GM21381 (cell line): Measurements from ENCODE around the gene FGF2.
"Not testable (repeated sequence)": the region's sequence is repeated elsewhere in the genome, so short reads cannot be mapped to it uniquely, and the experiment has no call there.

Source experiments
- ATAC-seq: cut with Tn5 transposase; IDR thresholded peaks from one replicate; pipeline ENCODE4 v1.9.1; 2021; ENCODE audit warnings: mild to moderate bottlenecking, moderate library complexity; ENCODE audit not compliant: unreplicated experiment

Gene FGF2

DNA sequence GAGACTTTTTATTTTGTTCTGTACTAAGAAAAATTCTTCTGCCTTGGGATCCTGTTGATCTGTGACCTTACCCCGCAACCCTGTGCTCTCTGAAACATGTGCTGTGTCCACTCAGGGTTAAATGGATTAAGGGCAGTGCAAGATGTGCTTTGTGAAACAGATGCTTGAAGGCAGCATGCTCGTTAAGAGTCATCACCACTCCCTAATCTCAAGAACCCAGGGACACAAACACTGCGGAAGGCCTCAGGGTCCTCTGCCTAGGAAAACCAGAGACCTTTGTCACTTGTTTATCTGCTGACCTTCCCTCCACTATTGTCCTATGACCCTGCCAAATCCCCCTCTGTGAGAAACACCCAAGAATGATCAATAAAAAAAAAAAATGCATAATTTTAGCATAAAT, 13.8 kb upstream of the FGF2 start:
- not testable (repeated sequence) for ATAC-seq

DNA sequence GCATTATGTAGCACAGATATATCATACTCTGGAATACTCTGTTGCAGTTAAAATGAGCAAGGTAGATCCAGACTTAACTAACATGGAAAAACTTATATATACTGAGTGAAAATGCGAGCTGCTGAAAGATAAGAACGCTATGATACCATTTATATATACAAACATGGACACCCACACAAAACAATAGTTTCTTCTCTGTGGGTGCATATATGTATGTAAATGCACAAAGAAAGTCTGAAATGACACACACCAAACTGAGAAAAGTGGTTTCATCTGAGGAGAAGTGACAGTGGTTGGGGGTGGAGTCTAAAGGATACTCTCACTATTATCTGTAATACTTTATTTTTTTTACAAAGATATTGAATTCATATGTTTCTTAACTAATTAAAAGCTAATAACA, 12.2 kb upstream of the FGF2 start:
- ATAC-seq: peak; percentile 99

DNA sequence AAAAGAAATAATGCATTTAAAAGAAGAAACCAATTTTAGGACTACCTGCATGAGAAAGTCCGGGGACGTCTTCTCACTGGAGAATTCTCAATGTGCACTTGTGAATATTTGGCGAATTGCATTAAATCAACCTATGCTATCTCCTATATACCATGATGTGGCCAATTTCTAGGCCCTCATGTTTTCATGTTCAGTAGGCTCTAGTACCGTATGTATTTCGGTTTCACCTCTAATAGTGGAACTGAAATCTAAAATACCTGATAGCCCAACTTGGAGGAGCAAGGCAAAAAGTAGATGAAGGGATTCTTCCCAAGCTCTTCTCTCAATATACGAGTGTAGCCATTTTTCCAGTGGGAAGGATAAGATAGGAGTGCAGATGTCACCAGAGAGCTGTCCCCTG, 11.4 kb upstream of the FGF2 start:
- ATAC-seq: no peak

DNA sequence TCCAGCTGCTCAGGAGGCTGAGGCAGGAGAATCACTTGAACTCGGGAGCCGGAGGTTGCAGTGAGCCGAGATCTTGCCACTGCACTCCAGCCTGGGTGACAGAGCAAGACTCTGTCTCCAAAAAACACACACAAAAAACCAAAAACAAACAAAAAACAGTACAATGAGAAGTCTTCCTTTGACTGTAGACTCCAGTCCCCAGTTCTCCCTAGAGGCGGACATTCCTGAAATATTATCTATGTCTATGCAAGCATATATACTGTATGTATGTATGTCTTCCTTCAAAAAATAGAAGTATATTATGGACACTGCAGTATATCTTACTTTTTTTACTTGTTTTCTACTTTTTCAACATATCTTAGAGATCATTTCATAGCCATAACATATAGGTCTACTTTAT, 10.2 kb upstream of the FGF2 start:
- ATAC-seq: no peak

DNA sequence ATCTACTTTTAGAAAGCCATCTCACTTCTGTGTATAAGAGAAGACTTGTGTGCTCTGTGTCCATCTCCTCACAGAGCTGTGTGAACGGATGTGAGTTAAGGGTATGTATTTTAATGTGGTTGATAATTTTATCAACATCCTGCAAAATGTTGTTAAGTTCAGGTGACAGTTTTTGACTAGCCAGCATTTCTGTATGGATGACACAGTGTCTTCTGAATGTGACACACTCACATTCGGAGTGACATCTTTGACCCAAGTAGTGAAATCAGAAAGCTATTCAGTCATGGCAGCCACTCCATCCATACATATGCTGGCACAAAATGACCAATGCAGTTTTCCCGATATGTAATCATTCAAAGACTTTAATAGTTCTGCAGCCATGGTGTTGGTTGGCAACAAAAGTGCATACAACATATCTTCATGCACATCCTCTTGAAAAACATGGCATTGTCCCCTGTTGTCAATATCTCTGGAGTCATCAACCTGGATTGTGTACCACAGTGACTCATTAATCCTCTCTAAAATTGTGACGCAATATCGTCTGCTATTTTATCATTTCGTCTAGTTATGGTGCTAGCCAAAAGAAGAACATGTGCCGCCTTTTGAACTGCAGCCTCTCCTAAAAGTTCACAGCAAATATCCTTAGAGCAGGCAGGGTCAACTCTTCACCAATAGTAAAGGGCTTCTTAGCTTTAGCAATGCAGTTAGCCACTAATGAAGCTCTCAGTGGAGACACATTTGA, 6.8 kb upstream of the FGF2 start:
- ATAC-seq: no peak

DNA sequence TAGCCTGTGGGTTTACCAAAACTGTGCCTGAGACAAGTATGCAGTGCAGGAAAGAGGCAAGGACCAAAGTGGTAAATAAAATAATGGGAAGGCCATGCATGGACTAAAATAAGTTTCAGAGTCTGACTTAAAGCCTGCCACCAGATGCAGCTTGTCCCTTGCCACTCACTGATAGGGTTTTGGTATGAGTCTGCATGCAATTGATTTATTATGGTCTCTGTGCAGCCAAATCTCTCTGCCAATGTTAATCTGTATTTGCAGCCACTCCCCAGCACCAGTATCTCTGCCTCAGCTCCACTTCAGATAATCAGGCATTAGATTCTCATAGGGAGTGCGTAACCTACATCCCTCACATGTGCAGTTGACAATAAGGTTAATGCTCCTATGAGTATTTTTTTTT, 5.5 kb upstream of the FGF2 start:
- no peak for ATAC-seq

DNA sequence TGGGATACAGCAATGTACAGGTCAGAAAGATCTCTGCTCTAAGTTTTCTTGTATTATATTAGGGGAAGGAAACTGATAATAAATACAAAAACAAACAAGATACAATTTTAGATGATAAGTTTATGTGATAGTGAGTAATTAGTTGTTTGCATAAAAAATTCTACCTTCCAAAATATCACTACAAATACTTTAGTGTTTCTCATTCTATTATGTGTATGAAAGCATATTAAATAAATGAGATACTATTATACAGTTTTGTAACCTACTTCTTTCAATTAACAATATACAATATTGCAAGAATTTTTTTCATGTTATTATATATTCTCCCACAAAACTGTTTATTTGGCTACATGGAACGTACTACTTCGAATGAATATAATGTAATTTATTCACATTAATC, 4.2 kb upstream of the FGF2 start:
- ATAC-seq: no peak

DNA sequence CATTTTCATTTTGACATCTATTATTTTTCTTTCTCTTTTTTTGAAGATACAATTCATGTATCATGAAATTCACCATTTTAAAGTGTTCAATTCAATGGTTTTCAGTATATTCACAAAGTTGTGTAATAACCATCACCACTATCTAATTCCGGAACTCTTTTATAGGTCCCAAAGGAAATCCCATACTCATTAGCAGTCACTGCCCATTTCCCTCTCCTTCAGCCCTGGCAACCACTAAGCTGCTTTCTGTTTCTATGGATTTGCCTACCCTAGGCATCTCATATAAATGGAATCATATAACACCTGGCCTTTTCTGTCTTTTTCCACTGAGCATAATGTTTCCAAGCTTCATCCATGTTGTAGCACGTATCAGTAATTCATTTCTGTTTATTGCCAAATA, 3.2 kb upstream of the FGF2 start:
- no peak for ATAC-seq

DNA sequence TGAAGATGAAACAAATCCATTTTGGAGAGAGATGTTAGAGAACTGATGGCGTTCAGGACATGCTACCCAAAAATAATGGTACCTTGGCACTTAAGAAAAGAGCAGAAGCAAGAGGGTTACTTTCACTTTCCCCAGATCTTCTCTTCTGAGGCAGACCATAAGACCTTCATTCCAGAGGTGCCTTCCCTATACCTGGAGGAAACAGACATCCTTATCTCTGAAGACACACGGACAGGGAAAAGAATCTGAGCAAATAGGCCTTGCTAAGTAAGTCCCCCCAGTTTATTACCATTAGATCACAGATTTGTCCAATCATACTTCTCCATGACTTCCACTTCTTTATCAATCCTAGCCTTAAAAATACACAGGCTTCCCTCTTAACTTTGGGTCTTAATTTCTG, 2.0 kb upstream of the FGF2 start:
- ATAC-seq: no peak

DNA sequence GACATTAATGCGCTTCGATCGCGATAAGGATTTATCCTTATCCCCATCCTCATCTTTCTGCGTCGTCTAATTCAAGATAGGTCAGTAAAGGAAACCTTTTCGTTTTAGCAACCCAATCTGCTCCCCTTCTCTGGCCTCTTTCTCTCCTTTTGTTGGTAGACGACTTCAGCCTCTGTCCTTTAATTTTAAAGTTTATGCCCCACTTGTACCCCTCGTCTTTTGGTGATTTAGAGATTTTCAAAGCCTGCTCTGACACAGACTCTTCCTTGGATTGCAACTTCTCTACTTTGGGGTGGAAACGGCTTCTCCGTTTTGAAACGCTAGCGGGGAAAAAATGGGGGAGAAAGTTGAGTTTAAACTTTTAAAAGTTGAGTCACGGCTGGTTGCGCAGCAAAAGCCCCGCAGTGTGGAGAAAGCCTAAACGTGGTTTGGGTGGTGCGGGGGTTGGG, 528 bp upstream of the FGF2 start:
- ATAC-seq: no peak

DNA sequence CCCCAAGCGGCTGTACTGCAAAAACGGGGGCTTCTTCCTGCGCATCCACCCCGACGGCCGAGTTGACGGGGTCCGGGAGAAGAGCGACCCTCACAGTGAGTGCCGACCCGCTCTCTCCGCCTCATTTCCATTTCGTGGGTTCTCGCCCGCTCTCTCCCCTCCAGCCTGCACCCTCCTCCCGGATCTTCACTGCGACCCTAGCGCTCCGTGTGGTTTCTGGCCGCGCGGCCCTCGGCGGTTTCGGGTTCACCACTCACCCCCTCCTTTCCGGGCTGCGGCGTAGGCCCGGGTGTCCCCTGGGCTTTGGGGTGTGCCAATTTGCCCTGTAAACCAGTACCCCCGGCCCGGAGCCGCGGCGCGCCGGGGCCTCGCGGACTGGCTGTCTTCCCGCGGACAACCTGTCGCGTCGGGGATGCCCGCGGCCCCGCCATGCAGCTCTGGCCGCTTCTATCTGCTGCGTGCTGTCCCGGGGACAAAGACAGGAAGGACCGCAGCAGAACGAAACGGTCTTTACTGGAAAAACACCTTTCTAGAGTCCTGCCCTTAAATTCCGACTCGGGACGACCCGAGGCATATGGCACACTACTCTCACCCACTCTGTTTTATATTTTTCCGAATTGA, 737 bp downstream of the FGF2 start:
- peak; percentile 64 for ATAC-seq

DNA sequence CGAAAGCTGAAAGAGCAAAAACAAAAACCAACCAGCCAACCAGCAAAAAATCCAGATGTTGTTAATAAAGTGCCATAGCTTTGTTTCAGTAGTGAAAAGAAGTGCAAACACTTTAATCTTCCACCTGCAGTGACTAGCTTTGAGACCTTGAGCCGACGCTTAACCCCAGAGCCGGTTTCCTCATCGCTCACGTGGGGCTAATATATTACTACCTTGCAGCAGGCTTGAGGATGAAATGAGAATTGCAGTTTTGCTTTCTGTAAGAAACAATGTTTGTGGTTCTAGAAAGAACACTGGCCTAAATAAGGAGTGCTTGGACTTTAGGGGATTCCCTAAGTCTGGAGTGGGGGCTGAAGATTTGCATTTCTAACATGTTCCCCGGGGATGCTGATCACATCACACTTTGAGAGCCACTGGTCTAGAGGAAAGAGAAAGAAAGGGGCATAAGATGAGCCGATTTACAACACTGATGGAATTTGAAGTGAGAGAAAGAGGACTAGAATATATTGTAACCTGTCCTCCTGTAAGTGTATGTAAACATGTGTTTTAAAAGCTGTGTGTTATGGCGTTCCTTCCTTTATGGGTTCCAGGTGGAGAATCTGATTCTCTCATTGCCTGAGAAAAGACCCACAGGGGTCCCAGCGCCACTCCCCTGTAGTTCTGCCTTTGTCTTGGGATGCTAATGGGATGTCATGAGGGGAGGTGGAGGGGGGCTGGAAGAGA, 1.4 kb downstream of the FGF2 start:
- ATAC-seq: peak; percentile 86

DNA sequence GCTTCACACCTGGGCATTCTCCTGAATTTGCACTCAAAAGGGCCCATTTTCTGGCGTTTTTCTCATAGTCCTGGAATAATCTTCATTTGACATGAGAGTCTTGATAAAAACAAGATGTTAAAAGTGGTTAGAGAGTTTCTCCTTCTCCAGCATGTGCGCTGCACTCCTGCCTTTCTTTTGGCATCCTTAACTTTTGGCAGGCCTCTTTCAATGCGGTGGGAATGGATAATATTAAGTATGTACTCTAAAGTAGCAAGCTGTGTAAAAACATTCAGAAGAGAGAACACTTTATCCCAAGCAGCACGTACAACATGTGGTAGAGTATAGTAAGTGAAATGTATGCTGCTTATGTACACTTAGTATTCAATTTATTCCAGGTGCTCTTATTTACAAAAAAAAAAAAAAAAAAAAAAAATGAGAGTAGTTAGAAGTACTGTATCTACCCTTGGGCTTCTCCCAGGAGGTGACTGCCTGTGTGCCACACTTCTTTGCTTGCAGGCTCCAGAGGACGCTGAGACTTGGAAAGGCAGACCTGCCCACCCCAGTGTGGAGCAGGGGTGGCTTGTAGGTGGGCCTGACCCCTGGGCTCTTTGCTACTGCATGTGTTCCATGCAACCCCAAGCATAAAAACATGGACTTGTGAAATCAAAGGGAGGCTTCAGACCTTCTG, 3.9 kb downstream of the FGF2 start:
- ATAC-seq: no peak

DNA sequence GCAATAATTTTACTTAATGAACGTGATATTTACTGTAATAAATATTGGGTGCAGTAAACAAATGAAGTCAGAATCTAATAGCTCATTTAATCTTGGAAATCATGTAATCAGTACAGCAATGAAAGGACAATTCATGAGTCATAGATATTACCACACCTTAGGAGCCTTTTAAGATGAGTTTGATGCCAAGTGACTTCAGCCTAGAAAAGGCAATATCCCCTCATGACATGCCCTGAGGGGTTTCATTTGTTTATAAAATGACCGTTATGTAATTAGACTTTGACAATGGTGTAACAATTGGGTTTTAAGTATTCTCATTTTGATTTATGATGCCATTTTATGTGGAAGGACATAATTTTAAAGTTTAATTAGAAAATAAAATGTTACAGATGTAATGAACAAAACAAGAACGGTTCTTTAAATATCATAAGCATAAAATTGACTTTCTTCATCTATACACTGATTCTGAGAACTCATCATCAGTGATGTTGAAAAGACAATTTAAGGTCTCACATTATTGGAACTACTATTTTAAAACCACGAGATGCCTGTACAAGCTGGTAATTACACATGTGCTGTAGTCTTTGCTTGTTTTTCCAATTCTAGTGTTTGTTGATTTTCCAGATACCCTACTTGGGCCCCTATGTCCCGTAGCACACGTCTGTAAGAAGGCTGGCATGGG, 5.0 kb downstream of the FGF2 start:
- no peak for ATAC-seq

DNA sequence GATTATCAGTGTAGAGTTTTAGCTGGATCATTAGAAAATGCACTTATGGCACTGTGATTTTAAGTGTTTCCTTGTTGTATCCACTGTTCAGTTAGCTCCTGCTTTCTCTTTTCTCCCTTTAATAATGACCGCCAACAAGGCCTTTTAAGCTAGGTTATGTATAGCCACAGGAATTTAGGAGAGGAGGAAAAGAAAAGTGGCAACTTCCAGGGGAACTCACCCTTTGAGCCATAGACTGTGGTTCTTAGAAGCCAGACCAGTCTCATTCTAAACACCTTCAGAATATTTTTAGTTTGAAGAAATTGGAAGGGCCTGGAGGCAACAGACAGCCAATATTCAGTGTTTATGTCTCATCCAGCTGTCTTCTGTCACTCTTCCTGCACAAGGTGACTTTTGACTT, 6.1 kb downstream of the FGF2 start:
- no peak for ATAC-seq

DNA sequence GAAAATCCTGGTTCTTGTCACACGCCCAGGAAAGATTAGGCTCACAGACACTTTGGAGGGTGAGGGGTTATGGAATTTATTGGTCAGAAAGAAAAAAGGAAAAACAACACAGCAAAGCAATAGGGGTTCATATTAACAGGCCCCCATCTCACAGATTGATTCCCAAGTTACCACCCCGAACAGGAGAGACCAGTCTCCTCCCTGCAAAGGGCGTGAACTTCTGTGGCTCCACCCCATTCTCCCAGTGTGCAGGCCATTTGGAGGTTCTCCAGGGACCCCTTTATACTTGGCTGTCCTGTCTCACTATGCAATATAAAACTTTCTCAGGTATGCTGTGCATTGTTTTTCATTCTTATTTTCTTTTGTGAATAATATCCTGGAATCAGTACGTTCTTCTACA, 7.4 kb downstream of the FGF2 start:
- ATAC-seq: no peak

DNA sequence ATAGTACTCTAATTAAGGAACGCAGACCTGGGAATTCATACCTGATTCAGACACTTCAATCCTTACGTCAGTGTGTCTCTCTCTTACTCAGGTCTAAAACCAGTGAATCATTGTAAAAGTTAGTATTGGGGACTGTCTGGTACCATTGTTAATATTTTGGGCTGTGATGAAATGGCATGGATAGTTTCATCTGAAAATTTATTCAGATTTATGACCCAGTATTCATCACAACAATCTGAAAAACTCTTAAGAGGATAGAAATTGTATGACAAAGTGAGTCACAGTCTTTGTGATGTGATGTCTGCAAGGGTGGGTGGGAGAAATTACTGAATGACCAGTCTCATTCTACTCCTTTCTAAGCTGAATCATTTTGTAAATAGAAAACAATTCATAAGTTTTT, 10.3 kb downstream of the FGF2 start:
- ATAC-seq: no peak

DNA sequence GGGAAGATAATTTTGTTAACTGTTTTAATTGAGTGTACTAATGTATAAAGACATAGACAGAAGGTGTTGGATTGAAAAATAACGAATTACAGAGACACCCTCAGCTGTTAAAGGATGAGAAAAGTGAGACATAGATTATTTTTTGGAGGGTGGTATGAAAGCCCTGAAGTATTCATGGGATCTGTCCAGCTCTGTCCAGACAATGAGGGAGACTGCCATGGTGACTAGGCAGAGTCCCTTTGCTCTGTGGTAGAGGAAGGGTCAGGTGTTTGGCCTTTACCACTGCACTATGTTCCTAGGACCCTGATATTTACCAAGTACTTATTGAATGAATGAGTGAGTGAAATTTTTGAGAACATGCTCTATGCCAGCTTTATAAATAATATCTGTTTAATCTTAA, 11.4 kb downstream of the FGF2 start:
- no peak for ATAC-seq

DNA sequence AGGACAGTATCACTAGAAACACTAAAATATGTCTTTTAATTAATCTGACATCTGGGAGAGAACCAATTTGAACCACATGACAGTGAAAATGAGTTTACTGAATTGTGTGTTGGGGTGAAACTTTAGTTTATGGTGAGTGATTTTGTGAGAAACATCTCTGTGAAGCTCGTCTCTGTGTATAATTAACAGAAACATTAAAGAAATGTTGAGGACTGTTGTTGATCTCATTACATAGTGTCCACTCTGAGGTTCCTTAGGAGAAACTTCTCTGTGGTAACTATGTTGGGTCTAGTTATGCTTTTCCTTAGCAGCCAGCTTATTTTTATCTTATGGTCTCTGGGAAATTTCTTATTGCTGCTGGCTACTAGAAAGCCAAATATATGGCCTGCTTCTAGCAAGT, 15.8 kb downstream of the FGF2 start:
- ATAC-seq: no peak

DNA sequence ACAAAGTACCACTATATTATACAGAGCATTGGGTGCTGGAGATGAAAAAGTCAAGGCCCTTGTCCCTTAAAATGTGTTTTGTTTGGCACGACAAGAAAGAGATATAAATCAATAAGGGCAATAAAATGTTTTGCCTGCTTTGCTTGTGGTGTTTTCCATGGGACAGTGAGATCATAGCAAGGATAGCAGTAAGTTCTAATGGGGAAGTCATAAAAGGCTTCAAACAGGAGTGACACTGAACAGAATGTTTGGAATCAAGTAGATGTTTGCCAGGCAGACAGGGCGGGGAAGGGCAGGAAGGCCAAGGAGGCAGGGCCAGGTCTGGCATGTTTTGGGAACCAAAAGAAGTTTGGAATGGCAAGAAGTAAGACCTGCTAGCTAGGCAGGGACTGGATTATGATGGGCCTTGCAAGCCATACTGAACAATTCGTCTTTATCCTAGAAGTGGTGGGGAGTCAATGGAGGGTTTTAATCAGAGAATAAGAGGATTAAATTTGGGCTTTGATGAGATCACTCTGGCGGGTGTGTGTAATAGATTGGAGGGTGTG, 16.4 kb downstream of the FGF2 start:
- no peak for ATAC-seq

DNA sequence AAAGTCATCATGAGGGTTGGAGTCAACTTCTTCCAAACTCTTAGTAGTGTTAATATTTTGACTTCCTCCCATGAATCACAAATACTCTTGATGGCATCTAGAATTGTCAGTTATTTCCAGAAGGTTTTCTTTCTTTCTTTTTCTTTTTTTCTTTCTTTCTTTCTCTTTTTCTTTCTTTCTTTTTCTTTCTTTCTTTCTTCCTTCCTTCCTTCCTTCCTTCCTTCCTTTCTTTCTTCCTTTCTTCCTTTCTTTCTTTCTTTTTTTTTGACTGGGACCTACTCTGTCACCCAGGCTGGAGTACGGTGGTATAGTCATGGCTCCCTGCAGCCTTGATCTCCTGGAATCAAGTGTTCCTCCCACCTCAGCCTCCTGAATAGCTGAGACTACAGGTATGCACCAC, 17.8 kb downstream of the FGF2 start:
- ATAC-seq: not testable (repeated sequence)
